Keratinocyte (primary cell): ENCODE data around the gene TOMM22. TPM values are rescaled to one million over a fixed set of nuclear protein-coding genes. Genes with fewer than 3 reads are reported as not detected.

Source experiments
- DNase-seq: peaks from one replicate; pipeline ENCODE4 v3.0.0-alpha.2; 2011; ENCODE audit warnings: low read depth, missing footprints, low spot score
- FAIRE-seq: peaks from 2 replicates; lab custom pipeline; 2011; peaks lifted over from hg19 to GRCh38; lab: Jason Lieb, UNC
- H2AFZ ChIP-seq: 2 replicates; pipeline ENCODE4 v1.6.0; 2012; ENCODE audit warnings: low read length, control low read depth, inconsistent platforms; ENCODE audit not compliant: control insufficient read depth
- H3K27ac ChIP-seq: 2 replicates; pipeline ENCODE4 v1.5.1; 2011; ENCODE audit warnings: low read length; ENCODE audit not compliant: control insufficient read depth, insufficient read depth
- H3K27me3 ChIP-seq: 3 replicates; pipeline ENCODE4 v1.6.0; 2011; ENCODE audit warnings: low read length; ENCODE audit not compliant: control insufficient read depth, insufficient read depth; ENCODE audit errors: extremely low read depth
- H3K36me3 ChIP-seq, 2 experiments: 2 replicates in 1 of 2; 3 replicates in 1 of 2; pipeline ENCODE4 v1.5.1; 2011; ENCODE audit warnings: low read length in 2 of 2, mild to moderate bottlenecking in 1 of 2; ENCODE audit not compliant: control insufficient read depth in 2 of 2, insufficient read depth in 2 of 2; ENCODE audit errors: extremely low read depth in 1 of 2
- H3K4me1 ChIP-seq: 3 replicates; pipeline ENCODE4 v1.5.1; 2011; ENCODE audit warnings: low read length; ENCODE audit not compliant: control insufficient read depth, insufficient read depth; ENCODE audit errors: extremely low read depth
- H3K4me2 ChIP-seq: 3 replicates; pipeline ENCODE4 v1.6.0; 2011; ENCODE audit warnings: low read depth, low read length; ENCODE audit not compliant: control insufficient read depth, insufficient read depth; ENCODE audit errors: extremely low read depth
- H3K4me3 ChIP-seq, 3 experiments: fragments of 200-600 bp in 1 of 3; sonication (generic) in 1 of 3; 2 replicates in 2 of 3; 3 replicates in 1 of 3; pipeline ENCODE4 v1.5.1; 2011 to 2016; ENCODE audit warnings: low read length in 3 of 3, mild to moderate bottlenecking in 3 of 3, control low read depth in 2 of 3, inconsistent platforms in 1 of 3, low read depth in 1 of 3, mixed read lengths in 1 of 3, mixed run types in 1 of 3, moderate library complexity in 1 of 3; ENCODE audit not compliant: control insufficient read depth in 2 of 3, insufficient read depth in 2 of 3; ENCODE audit errors: extremely low read depth in 1 of 3
- H3K79me2 ChIP-seq: 2 replicates; pipeline ENCODE4 v1.6.0; 2012; ENCODE audit warnings: low read length; ENCODE audit not compliant: control insufficient read depth, insufficient read depth
- H3K9ac ChIP-seq: 3 replicates; pipeline ENCODE4 v1.6.0; 2011; ENCODE audit warnings: low read length; ENCODE audit not compliant: control insufficient read depth, insufficient read depth; ENCODE audit errors: extremely low read depth
- H3K9me1 ChIP-seq: 3 replicates; pipeline ENCODE4 v1.6.0; 2011; ENCODE audit warnings: low read length; ENCODE audit not compliant: control insufficient read depth, insufficient read depth; ENCODE audit errors: extremely low read depth
- H3K9me3 ChIP-seq: 2 replicates; pipeline ENCODE4 v1.5.1; 2012; ENCODE audit warnings: low read depth, low read length; ENCODE audit not compliant: control insufficient read depth
- H4K20me1 ChIP-seq: 3 replicates; pipeline ENCODE4 v1.6.0; 2011; ENCODE audit warnings: low read length; ENCODE audit not compliant: control insufficient read depth, insufficient read depth; ENCODE audit errors: extremely low read depth
- EZH2 ChIP-seq: IDR thresholded peaks from one replicate; pipeline ENCODE4 v1.6.1; 2012; ENCODE audit warnings: inconsistent platforms, mild to moderate bottlenecking, low read length, moderate library complexity
- dilution Hi-C: fragments of 300-500 bp; cut with MboI; formaldehyde crosslinking; loops from one replicate; pipeline ENCODE4 v1.7.0; 2020; ENCODE audit warnings: low sequenced_read_pairs; ENCODE audit not compliant: extremely low pct_ligation_motif_present
- polyA plus RNA-seq, 5 experiments: library from polyadenylated mRNA; depleted of rRNA in 3 of 5; stranded (reverse) in 3 of 5; stranded (forward) in 1 of 5; unstranded in 1 of 5; fragments of >200 nt; gene quantifications; 1 replicate in 1 of 5; 2 replicates in 3 of 5; 3 replicates in 1 of 5; pipeline versions ENCODE4 v1.2.1 to v1.2.3, GENCODE V29; 2011 to 2012; ENCODE audit warnings: missing spikeins in 2 of 5, low read depth in 1 of 5, low replicate concordance in 1 of 5
- TF ChIP-seq, protein P1 (sequence below), 3 experiments: IDR thresholded peaks in 1 of 3; conservative IDR thresholded peaks in 1 of 3; optimal IDR thresholded peaks in 1 of 3; 2 replicates in 2 of 3; 3 replicates in 1 of 3; pipeline versions ENCODE3 to v1.5.1; 2011; ENCODE audit warnings: low read length in 3 of 3, mild to moderate bottlenecking in 3 of 3, moderate library complexity in 2 of 3, control low read depth in 1 of 3, inconsistent platforms in 1 of 3; ENCODE audit not compliant: insufficient read depth in 2 of 3; ENCODE audit errors: extremely low read depth in 1 of 3

TOMM22 gene
- polyA plus RNA-seq, 1 donor (not counting 4 experiments of a cell fraction or from before 2014, with no cell fraction given): 81.8 TPM

DNA sequence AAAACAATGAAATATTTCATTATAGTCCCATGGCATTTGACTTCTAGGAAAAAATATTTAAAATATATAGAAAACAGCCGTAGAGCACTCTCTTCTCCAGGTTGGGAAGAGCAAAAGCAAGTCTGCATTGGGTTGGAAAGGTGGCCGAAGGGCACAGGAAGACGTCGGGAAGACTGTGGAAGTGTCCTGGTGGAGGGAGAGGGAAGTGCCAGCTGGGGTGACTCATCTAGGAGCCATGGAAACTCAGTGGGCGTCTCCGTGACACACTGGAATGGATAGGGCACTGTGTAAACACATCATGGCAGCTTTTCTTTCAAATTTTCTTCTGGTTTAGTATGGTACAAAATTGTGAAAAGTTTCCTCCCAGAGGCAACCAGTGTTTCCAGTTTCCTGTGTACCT, 36.7 kb downstream of the TOMM22 start:
- TF ChIP-seq EZH2: no peak
- TF ChIP-seq, protein P1, sequence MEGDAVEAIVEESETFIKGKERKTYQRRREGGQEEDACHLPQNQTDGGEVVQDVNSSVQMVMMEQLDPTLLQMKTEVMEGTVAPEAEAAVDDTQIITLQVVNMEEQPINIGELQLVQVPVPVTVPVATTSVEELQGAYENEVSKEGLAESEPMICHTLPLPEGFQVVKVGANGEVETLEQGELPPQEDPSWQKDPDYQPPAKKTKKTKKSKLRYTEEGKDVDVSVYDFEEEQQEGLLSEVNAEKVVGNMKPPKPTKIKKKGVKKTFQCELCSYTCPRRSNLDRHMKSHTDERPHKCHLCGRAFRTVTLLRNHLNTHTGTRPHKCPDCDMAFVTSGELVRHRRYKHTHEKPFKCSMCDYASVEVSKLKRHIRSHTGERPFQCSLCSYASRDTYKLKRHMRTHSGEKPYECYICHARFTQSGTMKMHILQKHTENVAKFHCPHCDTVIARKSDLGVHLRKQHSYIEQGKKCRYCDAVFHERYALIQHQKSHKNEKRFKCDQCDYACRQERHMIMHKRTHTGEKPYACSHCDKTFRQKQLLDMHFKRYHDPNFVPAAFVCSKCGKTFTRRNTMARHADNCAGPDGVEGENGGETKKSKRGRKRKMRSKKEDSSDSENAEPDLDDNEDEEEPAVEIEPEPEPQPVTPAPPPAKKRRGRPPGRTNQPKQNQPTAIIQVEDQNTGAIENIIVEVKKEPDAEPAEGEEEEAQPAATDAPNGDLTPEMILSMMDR (optimal IDR thresholded peaks at IDR 0.05 in 1 of 3, IDR thresholded peaks at IDR 0.05 in 1 of 3, conservative IDR thresholded peaks at IDR 0.05 in 1 of 3; ENCODE audit: extremely low read depth in 1 of 3, insufficient read depth in 2 of 3, low read length in 3 of 3): peak; percentile 44 to 87 (median 82)
- peaks cover 8% of the 10 kb centered on the region for H4K20me1 ChIP-seq
- H3K27me3 ChIP-seq: no peaks in the 10 kb centered on the region
- peak; percentile 38 for DNase-seq
- dilution Hi-C loops: no loop called here
- H3K79me2 ChIP-seq: peaks cover 28% of the 10 kb centered on the region
- H3K9ac ChIP-seq: no peak overlapping the region
- peaks cover 19 to 28% of the 10 kb centered on the region in 2 experiments for H3K36me3 ChIP-seq
- no peak overlapping the region for H2AFZ ChIP-seq
- H3K4me2 ChIP-seq: peak overlapping the region; percentile 35
- FAIRE-seq: peak; percentile 95
- peak overlapping the region; percentile 44 for H3K27ac ChIP-seq
- H3K9me1 ChIP-seq: peaks cover 4% of the 10 kb centered on the region
- no peak overlapping the region for H3K4me3 ChIP-seq
- H3K4me1 ChIP-seq: peaks cover 11% of the 10 kb centered on the region
- no peaks in the 10 kb centered on the region for H3K9me3 ChIP-seq

DNA sequence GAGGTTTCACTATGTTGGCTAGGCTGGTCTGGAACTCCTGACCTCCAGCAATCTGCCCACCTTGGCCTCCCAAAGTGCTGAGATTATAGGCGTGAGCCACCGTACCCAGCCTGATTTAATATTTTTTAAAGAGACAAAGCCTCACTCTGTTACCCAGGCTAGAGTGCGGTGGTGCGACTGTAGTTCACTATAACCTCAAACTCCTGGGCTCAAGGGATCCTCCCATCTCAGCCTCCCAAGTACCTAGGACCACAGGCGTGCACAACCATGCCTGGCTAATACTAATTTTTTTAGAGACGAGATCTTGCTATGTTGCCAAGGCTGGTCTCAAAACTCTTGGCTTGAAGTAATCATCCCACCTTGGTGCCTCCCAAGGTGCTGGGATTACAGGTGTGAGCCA, 37.4 kb downstream of the TOMM22 start:
- no peak overlapping the region for H2AFZ ChIP-seq
- no peaks in the 10 kb centered on the region for H3K9me3 ChIP-seq
- H3K4me3 ChIP-seq: no peak overlapping the region
- H3K9ac ChIP-seq: no peak overlapping the region
- FAIRE-seq (no peak), DNase-seq (no peak)
- peaks cover 22% of the 10 kb centered on the region for H3K79me2 ChIP-seq
- H3K4me1 ChIP-seq: peaks cover 11% of the 10 kb centered on the region
- peaks cover 8% of the 10 kb centered on the region for H4K20me1 ChIP-seq
- H3K27ac ChIP-seq: no peak overlapping the region
- TF ChIP-seq EZH2: no peak
- TF ChIP-seq, protein P1 (optimal IDR thresholded peaks at IDR 0.05 in 1 of 3, IDR thresholded peaks at IDR 0.05 in 1 of 3, conservative IDR thresholded peaks at IDR 0.05 in 1 of 3; ENCODE audit: extremely low read depth in 1 of 3, insufficient read depth in 2 of 3, low read length in 3 of 3): no peak
- H3K4me2 ChIP-seq: no peak overlapping the region
- dilution Hi-C loops: no loop called here
- no peaks in the 10 kb centered on the region for H3K27me3 ChIP-seq
- H3K36me3 ChIP-seq: peaks cover 26 to 32% of the 10 kb centered on the region in 2 experiments
- peaks cover 4% of the 10 kb centered on the region for H3K9me1 ChIP-seq
